Adipose tissue (tissue), 3 donors: ENCODE data around the gene BCHE. TPM values are rescaled to one million over a fixed set of nuclear protein-coding genes. Genes with fewer than 3 reads are reported as not detected.
"Not testable (repeated sequence)": the region's sequence is repeated elsewhere in the genome, so short reads cannot be mapped to it uniquely, and the experiment has no call there.

Experiments
- H3K27ac ChIP-seq: one replicate; pipeline ENCODE4 v1.5.1; 2013; ENCODE audit warnings: low read depth, low read length
- WGBS, 3 donors: extraction: QIAGEN DNeasy Blood & Tissue Kit; methylation state at CpG; one replicate each; pipeline ENCODE4 v1.1.7; 2013; 5-methylcytosine and 5-hydroxymethylcytosine counted together
- polyA plus RNA-seq, 3 donors: library from polyadenylated mRNA; stranded (reverse); fragments of 200-250 nt; gene quantifications; one replicate each; pipeline ENCODE4 v1.2.3, GENCODE V29; 2013
- donor health status: healthy with polysubstance abuse.
- donor health status: Bipolar disorder and iron deficiency.
- donor health status: healthy.

The BCHE gene
- polyA plus RNA-seq, 3 donors = 1.1 to 17.0 (median 5.9) TPM

DNA sequence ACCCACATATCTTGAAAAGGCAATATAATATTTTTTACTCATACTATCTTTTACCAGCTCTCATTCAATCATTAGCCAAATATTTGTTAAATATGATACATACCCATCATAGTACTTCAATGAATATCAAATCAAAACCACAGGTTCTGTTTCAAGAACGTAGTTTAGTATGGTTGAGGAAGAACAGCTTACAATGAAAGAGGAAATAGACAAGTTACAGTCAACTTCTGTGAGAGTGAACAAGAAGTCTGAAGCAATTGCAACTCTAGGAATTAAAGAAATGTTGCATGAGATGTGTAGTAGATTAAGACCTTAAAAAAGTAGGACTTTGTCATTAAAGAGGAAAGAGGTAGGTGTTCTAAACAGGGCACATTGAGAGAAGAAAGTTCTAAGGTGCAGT lies 9.3 kb downstream of the BCHE start:
- 45 to 64% (median 45%) methylated on average over 1 of the region's 1 CpG for WGBS, 3 donors

DNA sequence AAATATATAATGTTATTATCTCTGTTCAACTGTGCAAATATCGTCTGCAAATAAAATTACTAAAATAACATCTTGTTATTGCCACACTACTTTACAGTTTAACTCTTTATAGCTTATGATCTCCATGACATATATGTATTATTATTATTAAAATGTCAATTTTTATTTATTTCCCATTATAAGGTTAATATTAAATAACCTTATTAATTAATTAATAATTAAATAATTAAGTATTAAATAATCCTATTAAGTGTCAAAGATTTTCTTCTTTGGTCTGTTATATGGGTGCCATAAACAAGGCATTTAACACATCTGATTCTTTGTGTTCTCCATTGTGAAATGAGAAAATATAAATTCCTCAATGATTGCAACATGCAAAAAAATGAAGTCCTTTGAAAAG lies 10.0 kb downstream of the BCHE start:
- WGBS, 3 donors = 41 to 85% (median 84%) methylated on average over 1 of the region's 1 CpG
- H3K27ac ChIP-seq = no peak overlapping the region

More for the DNA sequence above, 9.3 kb downstream of the BCHE start:
- no peak overlapping the region for H3K27ac ChIP-seq

DNA sequence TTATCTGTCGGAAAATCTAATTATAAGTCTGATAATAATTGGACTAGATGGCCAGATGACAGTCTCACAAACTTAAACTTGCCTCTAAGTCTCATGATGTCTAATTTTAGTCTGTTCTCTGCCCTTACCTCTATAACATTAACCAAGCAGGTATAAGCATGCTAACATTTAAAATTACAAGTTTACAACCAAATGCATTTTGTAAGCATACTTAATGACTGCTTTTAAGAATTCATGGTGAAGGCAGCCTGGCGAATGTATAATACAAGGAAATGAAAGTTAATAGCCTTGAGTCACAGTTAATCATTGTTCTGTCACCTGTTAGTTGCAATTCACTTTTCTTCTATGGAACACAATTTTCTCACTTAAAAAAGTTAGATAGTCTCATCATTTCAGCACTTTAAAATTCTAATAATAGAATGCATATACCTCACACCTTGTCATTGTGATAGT lies 16.5 kb downstream of the BCHE start:
- H3K27ac ChIP-seq = no peak overlapping the region
- WGBS, 3 donors = 23 to 41% (median 39%) methylated on average over 2 of the region's 2 CpGs

DNA sequence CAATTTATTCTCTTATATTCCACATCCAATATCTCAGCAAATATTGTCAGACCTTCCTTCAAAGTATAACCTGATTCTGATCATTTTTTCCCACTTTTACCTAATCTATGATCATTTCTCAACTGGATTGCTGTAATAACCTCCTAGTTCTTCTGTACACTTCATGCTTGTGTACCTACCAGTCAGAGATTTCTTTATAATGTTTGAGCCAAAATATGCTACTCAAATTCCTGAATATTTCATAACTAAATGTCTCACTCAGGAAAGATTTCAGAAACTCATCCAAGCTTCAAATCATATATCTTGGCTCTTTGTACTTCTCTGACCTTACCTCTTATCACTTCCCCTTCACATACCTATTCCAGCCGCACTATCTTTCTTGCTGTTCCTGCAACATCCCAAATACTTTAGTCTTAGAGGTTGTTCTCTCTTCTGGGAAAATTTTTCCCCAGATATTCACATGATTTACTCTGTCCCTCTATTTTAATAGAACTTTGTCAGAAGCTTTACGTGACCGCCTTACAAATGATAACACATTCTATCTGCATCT lies 20.0 kb downstream of the BCHE start:
- no peak overlapping the region for H3K27ac ChIP-seq
- 85 to 95% (median 89%) methylated on average over 3 of the region's 3 CpGs for WGBS, 3 donors

DNA sequence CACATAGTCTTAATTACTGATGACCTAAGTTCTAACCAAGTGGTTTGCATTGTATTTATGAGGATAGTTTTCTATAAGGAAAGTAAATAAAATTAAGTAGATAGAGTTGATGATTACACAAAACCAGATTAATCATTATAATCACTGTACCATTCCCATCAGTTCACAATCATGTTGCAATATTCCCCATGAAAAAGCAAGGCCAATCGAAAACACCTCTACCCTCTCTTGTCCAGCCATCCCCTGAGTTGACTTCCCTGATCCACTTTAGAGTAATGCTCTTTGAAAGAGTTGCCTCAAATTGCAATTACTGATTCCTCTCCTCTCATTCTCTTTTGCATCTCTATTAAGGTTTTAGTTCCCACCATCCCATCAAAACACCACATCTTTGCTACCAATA lies 21.0 kb downstream of the BCHE start:
- WGBS, 3 donors = 75 to 90% (median 78%) methylated on average over 1 of the region's 1 CpG
- no peak overlapping the region for H3K27ac ChIP-seq

DNA sequence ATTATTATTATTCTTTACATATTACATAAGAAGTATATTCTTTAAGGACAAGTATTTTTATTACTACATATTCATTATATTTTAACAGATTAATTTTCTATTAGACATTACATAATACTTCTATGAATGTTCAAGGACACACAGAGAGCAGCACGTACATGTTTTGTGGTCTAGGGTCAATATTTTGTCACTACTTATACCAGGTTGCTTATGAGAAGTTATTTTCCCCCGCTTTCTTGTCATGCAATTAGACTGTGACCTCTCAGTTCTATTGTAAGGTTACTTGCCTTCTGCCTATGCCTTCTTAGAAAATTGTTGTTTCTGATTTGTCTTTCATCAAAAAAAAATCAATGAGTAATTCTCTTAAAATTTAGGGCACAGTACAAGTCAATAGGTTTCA lies 21.5 kb downstream of the BCHE start:
- no peak overlapping the region for H3K27ac ChIP-seq
- 65 to 89% (median 83%) methylated on average over 2 of the region's 2 CpGs for WGBS, 3 donors

DNA sequence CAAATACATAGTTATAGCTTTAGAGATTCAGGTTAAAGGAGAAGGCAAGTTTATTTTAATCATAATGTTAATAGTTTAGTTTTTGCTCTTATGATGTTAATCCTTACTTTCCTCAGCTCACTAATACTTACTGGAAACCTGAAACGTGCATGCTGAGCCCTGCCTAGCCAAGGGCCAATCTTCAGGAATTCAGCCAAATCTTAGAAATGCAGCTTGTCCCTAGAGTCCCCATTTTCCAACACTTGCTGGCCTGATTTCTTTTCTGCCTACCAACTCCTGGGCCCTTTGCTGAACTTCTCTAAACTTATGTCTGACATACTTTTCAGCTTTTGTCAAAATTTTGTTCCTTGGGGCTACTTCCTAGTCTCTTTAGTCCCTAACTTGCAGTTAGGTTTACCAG lies 22.8 kb downstream of the BCHE start:
- no peak overlapping the region for H3K27ac ChIP-seq

DNA sequence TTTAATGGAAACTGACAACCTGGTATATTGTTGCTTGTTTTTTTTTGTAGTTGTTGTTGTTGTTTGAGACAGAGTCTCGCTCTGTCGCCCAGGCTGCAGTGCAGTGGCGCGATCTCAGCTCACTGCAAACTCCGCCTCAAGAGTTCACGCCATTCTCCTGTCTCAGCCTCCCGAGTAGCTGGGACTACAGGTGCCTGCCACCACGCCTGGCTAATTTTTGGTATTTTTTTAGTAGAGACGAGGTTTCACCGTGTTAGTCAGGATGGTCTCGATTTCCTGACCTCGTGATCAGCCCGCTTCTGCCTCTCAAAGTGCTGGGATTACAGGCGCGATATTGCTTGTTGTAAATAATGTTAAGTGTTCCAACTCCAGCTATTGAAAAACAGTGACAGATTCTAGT lies 29.3 kb downstream of the BCHE start:
- not testable (repeated sequence) for H3K27ac ChIP-seq
- WGBS, 3 donors = 92 to 98% (median 95%) methylated on average over 15 of the region's 15 CpGs

More for the DNA sequence above, 22.8 kb downstream of the BCHE start:
- 17 to 34% (median 31%) methylated on average over 1 of the region's 1 CpG for WGBS, 3 donors

DNA sequence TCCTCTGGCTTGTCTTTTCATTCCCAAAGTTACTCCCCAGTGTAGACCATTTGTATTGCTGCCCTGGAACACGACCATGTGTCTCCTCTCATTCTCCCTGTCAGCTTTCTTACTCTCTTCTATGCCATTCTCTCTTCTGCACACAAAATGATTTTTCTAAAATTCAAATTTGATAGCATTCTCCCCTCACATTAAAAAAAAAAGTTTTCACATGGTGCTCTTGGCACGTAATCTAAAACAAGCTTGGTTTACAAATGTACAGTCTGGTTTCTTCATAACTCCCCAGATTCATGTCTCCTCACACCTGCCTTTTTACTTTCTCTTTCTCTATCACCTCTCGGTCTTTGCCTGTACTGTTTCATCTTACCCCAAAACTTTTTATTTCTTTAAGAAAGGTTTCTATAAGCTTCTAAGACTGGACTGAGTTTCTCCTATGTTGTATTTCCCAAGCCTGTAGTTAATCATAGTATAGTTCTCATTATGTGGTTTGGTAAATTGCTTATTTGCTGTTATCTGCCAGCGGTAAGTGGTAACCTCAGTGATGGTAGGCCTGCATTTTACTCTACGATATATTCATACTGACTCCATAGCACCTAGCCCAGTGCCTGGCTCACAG lies 31.2 kb downstream of the BCHE start:
- H3K27ac ChIP-seq = no peak overlapping the region
- 70 to 73% (median 72%) methylated on average over 5 of the region's 5 CpGs for WGBS, 3 donors

DNA sequence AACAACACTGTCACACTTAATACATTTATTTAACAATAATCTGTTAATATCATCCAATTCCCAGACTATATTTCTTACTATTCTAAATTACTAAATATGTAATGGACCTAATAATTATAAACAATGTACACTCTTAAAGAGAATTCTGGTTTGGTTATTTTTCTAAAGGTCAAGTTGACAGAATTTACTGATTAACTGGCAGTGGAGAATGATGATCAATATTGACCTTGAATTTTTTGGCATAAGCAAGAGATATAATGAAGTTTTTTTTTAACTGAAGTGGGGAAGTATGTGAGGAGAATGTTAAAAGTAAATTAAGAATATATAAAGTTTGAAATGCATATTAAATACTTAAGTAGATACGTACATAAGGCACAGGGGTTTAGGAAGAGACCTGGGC lies 33.8 kb downstream of the BCHE start:
- WGBS, 3 donors = 83 to 89% (median 88%) methylated on average over 1 of the region's 1 CpG

DNA sequence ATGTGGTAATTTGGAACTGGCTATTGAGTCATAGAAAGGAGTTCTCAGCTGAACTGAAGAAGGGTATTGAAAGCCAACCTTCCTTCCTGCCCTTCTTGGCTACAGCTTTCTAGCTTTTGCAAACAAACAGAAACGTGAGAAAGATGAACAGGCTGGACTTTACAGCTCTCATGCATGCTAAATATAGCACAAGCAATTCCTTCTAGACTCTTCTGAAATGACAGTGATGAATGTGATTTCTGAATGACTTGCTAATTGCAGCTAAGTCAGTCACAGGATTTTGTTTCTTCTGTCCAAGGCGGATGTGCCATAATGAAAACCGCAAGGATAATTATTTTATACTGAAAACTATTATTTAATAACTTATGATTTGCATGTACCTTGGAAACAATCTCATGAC lies 36.3 kb downstream of the BCHE start:
- WGBS, 3 donors = 56 to 63% (median 59%) methylated on average over 3 of the region's 3 CpGs
- H3K27ac ChIP-seq = no peak overlapping the region

More for the DNA sequence above, 33.8 kb downstream of the BCHE start:
- H3K27ac ChIP-seq = no peak overlapping the region

DNA sequence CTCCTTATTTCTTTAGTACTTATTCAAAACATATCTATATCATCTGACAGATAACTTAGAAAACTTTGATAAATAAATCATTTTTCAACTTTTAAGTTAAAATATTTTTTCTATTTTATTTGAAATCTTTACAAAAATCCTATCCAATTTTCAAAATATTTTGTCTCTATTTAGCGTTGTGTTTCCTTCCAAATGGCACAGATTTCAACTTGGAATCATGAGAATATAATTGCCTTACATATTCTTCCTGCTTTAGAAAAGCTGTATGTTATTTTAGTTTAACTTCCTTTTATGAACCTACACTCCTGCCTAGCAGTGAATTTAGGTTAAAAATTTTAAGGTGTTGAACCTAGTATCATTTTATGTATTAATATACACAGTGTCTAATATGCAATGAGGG lies 38.2 kb downstream of the BCHE start:
- 48 to 84% (median 64%) methylated on average over 1 of the region's 1 CpG for WGBS, 3 donors
- H3K27ac ChIP-seq = no peak overlapping the region

DNA sequence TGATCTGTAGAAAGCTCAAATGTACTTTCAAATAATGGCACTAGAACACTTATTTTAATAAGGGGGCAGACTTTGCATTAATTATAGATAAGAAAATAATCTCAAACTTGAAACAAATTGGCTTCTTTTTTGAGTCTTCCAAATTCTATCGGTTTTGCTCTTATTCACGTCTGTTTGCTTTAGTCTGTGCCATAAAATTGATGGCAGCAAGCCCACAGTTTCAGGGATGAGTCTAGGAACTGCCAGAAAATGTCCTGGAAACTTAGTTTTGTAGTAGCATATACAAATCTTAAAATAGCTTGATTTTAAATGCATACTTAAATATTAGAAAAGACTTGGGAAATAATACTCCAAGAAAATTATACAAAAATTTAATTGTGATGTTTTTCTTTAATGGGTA lies 39.7 kb downstream of the BCHE start:
- WGBS, 3 donors = 41 to 54% (median 44%) methylated on average over 2 of the region's 2 CpGs
- no peak overlapping the region for H3K27ac ChIP-seq

DNA sequence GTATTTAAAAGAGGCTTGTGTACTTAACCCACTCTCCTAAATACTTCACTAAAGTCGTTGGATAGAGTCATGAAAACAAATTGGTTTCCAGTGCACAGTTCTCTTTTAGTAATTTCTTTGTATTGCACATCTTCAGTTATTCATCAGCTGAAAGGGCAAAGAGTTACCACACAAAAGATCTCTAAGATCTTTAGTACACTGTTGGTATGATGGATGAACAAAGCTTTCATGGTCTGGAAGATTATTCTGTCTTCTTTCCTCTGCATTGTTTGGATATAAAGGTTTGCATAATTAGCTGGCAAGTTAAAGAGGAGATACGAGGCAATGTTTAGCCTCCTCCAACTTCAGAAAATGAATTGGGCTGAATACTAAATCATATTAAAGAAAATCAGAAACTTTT lies 40.5 kb downstream of the BCHE start:
- WGBS, 3 donors = 39 to 56% (median 54%) methylated on average over 2 of the region's 2 CpGs
- no peak overlapping the region for H3K27ac ChIP-seq

DNA sequence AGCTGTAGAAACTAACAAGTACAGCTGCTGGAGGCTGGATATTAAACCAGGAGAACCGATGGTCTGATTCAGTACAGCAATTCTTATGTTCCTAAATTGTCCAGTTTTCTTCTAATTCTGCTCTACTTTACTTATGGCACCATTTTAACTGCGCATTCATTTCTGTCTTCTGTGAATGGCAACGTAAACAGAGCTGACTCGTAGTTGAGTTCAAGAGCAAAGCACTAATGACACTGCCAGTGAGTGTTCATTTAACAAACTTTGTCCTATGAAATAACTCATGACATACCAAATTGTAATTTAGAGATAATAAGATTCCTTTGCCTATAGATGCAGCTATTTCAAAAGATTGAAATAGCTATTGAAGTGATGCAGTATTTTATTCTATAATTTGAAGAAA lies 48.7 kb downstream of the BCHE start:
- H3K27ac ChIP-seq = no peak overlapping the region
- 86 to 88% (median 88%) methylated on average over 4 of the region's 4 CpGs for WGBS, 3 donors

DNA sequence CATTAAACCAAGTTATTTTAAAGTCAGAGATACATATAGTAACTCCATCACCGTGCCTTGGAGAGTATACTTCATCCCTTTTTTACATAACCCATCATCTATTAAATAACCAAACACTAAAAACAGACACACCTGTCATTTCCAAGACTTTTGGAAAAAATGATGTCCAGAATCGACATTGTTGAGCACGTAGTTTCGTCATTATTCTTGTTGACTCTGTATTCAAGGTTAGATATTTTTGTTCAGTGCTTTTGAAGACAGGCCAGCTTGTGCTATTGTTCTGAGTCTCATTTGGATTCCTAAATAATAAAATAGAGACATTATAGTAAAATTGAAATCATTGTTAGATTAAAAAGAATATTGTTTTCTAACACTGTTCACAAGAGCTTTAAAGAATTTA lies 51.2 kb downstream of the BCHE start:
- WGBS, 3 donors = 51 to 85% (median 84%) methylated on average over 4 of the region's 4 CpGs

DNA sequence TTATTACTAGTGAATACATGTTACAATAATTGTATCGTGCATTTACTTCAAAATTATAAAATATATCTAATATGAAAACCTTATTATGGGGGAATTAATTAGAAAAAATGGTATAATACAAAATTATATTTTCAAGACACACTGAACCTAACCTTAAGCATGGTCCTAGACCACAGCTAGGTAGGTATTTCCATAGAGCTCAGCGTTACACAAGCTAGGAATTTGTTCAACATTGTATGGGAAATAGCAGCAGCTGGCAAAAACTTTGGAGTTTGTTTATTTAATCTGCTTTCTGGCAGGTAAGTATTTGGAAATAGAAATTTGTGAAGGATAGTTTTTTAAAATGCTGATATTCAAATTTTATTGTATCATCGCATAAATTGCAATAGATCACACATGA lies 52.9 kb downstream of the BCHE start:
- H3K27ac ChIP-seq = no peak overlapping the region
- WGBS, 3 donors = 69 to 90% (median 89%) methylated on average over 3 of the region's 3 CpGs

More for the DNA sequence above, 51.2 kb downstream of the BCHE start:
- H3K27ac ChIP-seq = no peak overlapping the region

DNA sequence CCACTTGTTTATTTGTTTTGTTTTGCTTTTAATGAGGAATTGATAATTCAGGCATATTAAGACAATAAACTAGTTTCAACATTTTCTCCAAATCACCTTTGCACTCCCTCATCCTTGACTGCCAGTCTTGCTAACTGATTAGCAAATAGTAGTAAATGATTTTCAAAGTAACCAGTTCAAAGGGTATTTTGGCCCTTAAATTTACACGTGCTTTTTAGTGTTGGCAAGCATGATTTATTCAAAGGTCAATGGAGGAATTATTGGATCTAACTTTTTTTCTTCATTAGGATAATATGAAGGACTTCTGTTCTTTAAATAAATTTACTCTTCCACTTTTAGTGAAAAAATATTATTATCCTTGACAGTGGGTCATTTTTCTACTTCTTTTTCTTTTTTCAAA lies 53.8 kb downstream of the BCHE start:
- WGBS, 3 donors = 26 to 54% (median 47%) methylated on average over 1 of the region's 1 CpG
- H3K27ac ChIP-seq = no peak overlapping the region

DNA sequence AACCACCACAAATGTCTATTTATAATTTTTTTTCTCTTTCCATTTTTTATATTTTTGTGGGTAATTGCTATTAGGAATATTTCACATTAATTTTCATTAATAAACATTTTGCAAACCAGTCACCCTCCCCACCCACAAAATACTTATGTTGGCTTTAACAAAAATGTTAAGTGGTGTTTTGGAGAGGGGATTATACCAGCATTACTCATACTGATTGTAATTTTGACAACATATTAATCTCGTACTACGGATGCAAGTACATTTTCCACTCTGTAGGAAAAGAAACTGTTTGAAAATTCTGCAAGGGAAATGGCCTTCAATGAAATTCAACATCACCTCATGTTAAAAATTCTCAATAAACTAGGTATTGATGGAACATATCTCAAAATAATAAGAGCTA lies 58.3 kb downstream of the BCHE start:
- 76 to 84% (median 84%) methylated on average over 2 of the region's 2 CpGs for WGBS, 3 donors
- H3K27ac ChIP-seq = no peak overlapping the region

DNA sequence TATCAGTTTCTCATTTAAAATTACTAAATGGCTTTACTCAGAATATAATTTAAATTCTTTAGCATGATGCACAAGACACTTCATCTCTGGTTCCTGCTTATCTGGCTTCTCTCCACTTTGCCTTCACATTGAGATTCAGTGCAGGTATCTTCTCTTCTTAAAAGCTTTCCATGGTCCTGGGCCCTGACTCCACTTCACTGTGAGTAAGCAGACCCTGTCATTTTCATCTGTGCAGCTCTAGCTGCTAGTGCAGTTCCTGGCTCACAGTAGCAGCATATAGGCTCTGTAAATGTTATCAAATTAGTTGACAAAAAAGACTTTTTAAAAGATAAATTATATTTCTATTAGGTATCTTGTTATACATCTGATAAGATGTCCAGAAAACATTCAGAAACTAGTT lies 58.8 kb downstream of the BCHE start:
- no peak overlapping the region for H3K27ac ChIP-seq
